OCI-LY3 (cell line): Measurements from ENCODE around the gene TSPO.
A peak's percentile ranks its signal among the peaks of the same experiment; 100 is the strongest.

Source experiments
- H2AFZ ChIP-seq: fragments of 200-600, 300-600 bp; shearing (Covaris generic); 2 replicates; pipeline ENCODE4 v1.6.0; 2014; ENCODE audit warnings: antibody characterized with exemption, low read depth, low read length
- H3K27ac ChIP-seq: fragments of 200-600, 300-600 bp; sonication (generic); 2 replicates; pipeline ENCODE4 v1.5.1; 2014; ENCODE audit warnings: mild to moderate bottlenecking, low read length, moderate library complexity, mixed read lengths
- H3K27me3 ChIP-seq: fragments of 200-600, 300-600 bp; sonication (generic); 2 replicates; pipeline ENCODE4 v1.6.1; 2014; ENCODE audit warnings: low read depth, low read length, mixed read lengths
- H3K36me3 ChIP-seq: fragments of 200-600, 300-600 bp; sonication (generic); replicated peaks from 2 replicates; pipeline ENCODE3; 2014; ENCODE audit warnings: low read depth, low read length, mixed read lengths
- H3K4me1 ChIP-seq: fragments of 300-600, 200-600 bp; sonication (generic); 2 replicates; pipeline ENCODE4 v1.6.1; 2014; ENCODE audit warnings: low read length, mixed read lengths
- H3K4me2 ChIP-seq: fragments of 200-600, 300-600 bp; sonication (generic); 2 replicates; pipeline ENCODE4 v1.6.1; 2014; ENCODE audit warnings: low read length, mixed read lengths
- H3K4me3 ChIP-seq: fragments of 300-600, 200-600 bp; sonication (generic); 2 replicates; pipeline ENCODE4 v1.5.1; 2014; ENCODE audit warnings: antibody characterized with exemption, mild to moderate bottlenecking, low read length, moderate library complexity
- H3K79me2 ChIP-seq: fragments of 300-600, 200-600 bp; shearing (Covaris generic); 2 replicates; pipeline ENCODE4 v1.6.1; 2014; ENCODE audit warnings: mild to moderate bottlenecking, low read length, mixed read lengths
- H3K9ac ChIP-seq: fragments of 300-600, 200-600 bp; shearing (Covaris generic); 2 replicates; pipeline ENCODE4 v1.6.0; 2014; ENCODE audit warnings: mild to moderate bottlenecking, low read length, moderate library complexity
- H3K9me3 ChIP-seq: fragments of 200-600, 300-600 bp; shearing (Covaris generic); 2 replicates; pipeline ENCODE4 v1.6.1; 2014; ENCODE audit warnings: low read length, mixed read lengths; ENCODE audit not compliant: insufficient read depth
- H4K20me1 ChIP-seq: fragments of 200-600, 300-600 bp; sonication (generic); 2 replicates; pipeline ENCODE4 v1.6.1; 2016; ENCODE audit warnings: low read length, mixed read lengths; ENCODE audit not compliant: insufficient read depth
- EZH2phosphoT487 ChIP-seq: fragments of 200-600 bp; shearing (Covaris generic); IDR thresholded peaks from 2 replicates; pipeline ENCODE4 v1.6.1; 2018; ENCODE audit warnings: antibody characterized with exemption, mixed run types, low read depth
- TF ChIP-seq, protein P1 (sequence below): fragments of 200-600, 300-600 bp; sonication (generic); IDR thresholded peaks from 2 replicates; pipeline ENCODE4 v1.5.1; 2014; ENCODE audit warnings: antibody characterized with exemption, low read length, low read depth

Gene TSPO

DNA sequence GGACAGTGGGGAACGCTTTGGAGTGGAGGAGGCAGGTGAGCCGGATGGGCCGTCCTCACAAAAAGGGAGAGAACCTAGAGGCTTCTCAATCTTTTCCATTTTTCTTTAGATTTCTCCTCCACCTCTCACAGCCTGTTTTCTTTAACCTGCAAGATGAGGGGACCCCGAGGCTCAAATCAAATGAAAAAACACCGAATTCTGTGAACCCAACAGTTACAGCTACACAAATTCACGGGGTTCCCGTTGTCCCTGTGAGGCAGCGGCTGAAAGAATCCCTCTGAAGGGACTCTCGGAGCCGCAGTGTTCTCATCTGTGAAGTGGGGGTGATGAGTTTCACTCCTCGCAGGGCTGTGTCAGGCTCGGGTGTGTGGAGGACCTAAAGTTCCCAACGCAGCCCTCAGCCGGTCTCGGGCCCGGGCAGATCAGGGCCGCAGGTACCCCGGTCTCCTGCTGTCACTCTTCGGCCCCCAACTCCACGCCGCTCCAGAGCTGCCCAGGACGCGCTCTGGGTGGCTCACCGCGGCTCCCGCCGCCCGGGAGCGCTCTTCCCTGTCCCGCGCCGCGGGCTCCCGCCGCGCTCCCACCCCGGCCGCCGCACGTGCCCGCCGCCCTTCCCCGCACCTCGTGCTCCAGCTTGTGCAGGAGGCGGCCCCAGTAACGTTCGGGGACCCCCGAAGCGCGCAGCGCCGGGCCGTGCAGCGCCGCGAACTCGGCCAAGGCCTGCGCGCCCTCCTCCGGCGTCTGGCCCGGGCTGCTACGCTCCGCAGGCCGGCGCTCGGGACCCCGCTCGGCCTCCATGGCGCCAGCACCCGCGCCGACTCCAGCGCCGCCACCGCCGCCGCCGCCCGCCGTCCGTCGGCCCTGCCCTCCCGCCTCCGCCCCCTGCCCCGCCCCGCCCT lies 35.2 kb downstream of the TSPO start, which contains the start of gene TTLL12:
Gene TTLL12 (minus strand): TSS at position 863 of the 899 bp plus-strand sequence. CDS start 65 bp downstream, at position 798.
- peaks cover 10% of the 10 kb centered on the region for H3K4me1 ChIP-seq
- no peaks in the 10 kb centered on the region for H3K27me3 ChIP-seq
- H3K79me2 ChIP-seq, result peaks cover 45% of the 10 kb centered on the region
- H4K20me1 ChIP-seq, result no peaks in the 10 kb centered on the region
- peak within 1 kb of the TSS; percentile 95 for H3K4me3 ChIP-seq
- TF ChIP-seq, protein P1, sequence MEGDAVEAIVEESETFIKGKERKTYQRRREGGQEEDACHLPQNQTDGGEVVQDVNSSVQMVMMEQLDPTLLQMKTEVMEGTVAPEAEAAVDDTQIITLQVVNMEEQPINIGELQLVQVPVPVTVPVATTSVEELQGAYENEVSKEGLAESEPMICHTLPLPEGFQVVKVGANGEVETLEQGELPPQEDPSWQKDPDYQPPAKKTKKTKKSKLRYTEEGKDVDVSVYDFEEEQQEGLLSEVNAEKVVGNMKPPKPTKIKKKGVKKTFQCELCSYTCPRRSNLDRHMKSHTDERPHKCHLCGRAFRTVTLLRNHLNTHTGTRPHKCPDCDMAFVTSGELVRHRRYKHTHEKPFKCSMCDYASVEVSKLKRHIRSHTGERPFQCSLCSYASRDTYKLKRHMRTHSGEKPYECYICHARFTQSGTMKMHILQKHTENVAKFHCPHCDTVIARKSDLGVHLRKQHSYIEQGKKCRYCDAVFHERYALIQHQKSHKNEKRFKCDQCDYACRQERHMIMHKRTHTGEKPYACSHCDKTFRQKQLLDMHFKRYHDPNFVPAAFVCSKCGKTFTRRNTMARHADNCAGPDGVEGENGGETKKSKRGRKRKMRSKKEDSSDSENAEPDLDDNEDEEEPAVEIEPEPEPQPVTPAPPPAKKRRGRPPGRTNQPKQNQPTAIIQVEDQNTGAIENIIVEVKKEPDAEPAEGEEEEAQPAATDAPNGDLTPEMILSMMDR, result no peak
- no peak for TF ChIP-seq EZH2phosphoT487
- H3K9me3 ChIP-seq, result no peaks in the 10 kb centered on the region
- peak within 1 kb of the TSS; percentile 91 for H3K4me2 ChIP-seq
- peak within 1 kb of the TSS; percentile 94 for H2AFZ ChIP-seq
- peaks cover 12% of the 10 kb centered on the region for H3K36me3 ChIP-seq
- peak within 1 kb of the TSS; percentile 82 for H3K27ac ChIP-seq
- H3K9ac ChIP-seq, result peak within 1 kb of the TSS; percentile 93

- peak overlapping the region; percentile 82 for H3K27ac ChIP-seq
- peak overlapping the region; percentile 71 for H3K4me2 ChIP-seq
- peaks cover 40% of the 10 kb centered on the region for H3K79me2 ChIP-seq
- peaks cover 6% of the 10 kb centered on the region for H3K36me3 ChIP-seq
- H3K27me3 ChIP-seq, result no peaks in the 10 kb centered on the region; the same call in 1 of the 2 replicates
- peak overlapping the region; percentile 93 for H3K9ac ChIP-seq
- H3K4me1 ChIP-seq, result peaks cover 10% of the 10 kb centered on the region
- H2AFZ ChIP-seq, result peak overlapping the region; percentile 94
- TF ChIP-seq, protein P1, result peak; percentile 45; the same call in 1 of the 2 replicates
- TF ChIP-seq EZH2phosphoT487, result no peak
- H3K9me3 ChIP-seq, result no peaks in the 10 kb centered on the region
- H4K20me1 ChIP-seq, result no peaks in the 10 kb centered on the region
- peak overlapping the region; percentile 91 for H3K4me3 ChIP-seq
Measured at GRCh38 chr22:43187171-43188099, 36.1 kb downstream of the TSPO start.

DNA sequence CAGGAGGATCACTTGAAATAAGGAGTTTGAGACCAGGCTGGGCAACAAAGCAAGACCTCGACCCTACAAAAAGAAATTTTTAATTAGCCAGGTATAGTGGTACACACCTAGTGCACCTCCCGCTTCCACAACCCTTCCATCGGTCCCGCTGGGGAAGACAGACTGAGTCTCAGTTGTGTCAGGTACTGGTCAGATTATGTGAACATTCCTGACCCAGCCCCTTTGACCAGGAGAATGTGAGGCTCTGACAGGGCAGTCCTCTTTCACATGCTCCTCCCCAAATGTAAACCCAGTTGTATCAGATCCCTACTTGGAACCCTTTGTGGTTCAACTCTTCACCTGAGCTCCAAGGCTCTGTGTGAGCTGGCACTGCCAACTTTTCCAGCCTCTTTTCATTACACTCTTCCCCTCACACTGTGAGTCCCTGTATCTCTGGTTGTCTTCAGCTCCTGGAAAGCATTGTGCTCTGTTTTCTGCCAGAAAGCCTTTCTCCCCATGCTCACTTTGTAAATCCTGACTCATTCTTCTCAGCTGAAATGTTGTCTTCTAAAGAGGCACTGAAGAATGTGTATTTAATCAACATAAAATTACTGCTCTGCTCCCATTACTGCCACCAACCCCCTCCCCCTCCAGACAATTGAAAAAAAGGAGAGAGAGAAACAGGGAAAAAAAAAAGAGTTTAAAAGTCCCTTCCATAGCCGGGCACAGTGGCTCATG lies 37.6 kb downstream of the TSPO start:
- Histone ChIP-seq H4K20me1 (no peaks in the 10 kb centered on the region), H3K27me3 (no peaks in the 10 kb centered on the region; the same call in 1 of the 2 replicates), H2AFZ (no peak overlapping the region), H3K4me1 (peaks cover 10% of the 10 kb centered on the region), H3K27ac (no peak overlapping the region), H3K79me2 (peaks cover 26% of the 10 kb centered on the region), H3K4me3 (no peak overlapping the region), H3K4me2 (no peak overlapping the region), H3K36me3 (peaks cover 6% of the 10 kb centered on the region), H3K9me3 (no peaks in the 10 kb centered on the region), H3K9ac (no peak overlapping the region)
- no peak for TF ChIP-seq EZH2phosphoT487
- TF ChIP-seq, protein P1, result no peak
